Endothelial cell of umbilical vein (primary cell): Measurements from ENCODE around the gene SSX7. TPM values are rescaled to one million over a fixed set of nuclear protein-coding genes. Genes with fewer than 3 reads are reported as not detected.

Source experiments
- polyA plus RNA-seq, 4 experiments: library from polyadenylated mRNA; depleted of rRNA in 3 of 4; stranded (reverse) in 3 of 4; unstranded in 1 of 4; fragments of >200 nt; gene quantifications; 2 replicates each; pipeline versions ENCODE4 v1.2.1 to v1.2.3, GENCODE V29; 2011 to 2012; ENCODE audit warnings: missing spikeins in 1 of 4
- small RNA-seq: library from RNA; depleted of rRNA; stranded (forward); fragments of <200 nt; gene quantifications from one replicate; pipeline ENCODE3, GENCODE V24; 2012; ENCODE audit warnings: low replicate concordance, low read depth; ENCODE audit not compliant: insufficient read depth, insufficient read length
- total RNA-seq: library from RNA; stranded (reverse); gene quantifications from 2 replicates; pipeline ENCODE4 v1.2.3, GENCODE V29; 2021

SSX7 gene
- total and polyA plus RNA-seq, 2 donors (not counting 3 experiments of a cell fraction or from before 2014, with no cell fraction given): not detected

Small RNA genes lying within 50 kb of the gene (small RNA-seq; reads per million reads assigned to genes)
- gene AL450023.3: not detected
- not detected for gene RNA5SP504

Other genes with a start within 250 kb of the SSX7 start
- not detected in 2 replicates for gene XAGE1A, start 159.1 kb downstream of the SSX7 start, total RNA-seq
- gene XAGE1A, start 159.1 kb downstream of the SSX7 start, polyA plus RNA-seq: not detected in 2 replicates
- gene XAGE1B, start 137.8 kb downstream of the SSX7 start, total RNA-seq: not detected in 2 replicates
- gene XAGE1B, start 137.8 kb downstream of the SSX7 start, polyA plus RNA-seq: not detected in 2 replicates
- not detected in 2 replicates for gene SSX2, start 52.3 kb upstream of the SSX7 start, total RNA-seq
- not detected in 2 replicates for gene SSX2, start 52.3 kb upstream of the SSX7 start, polyA plus RNA-seq
- not detected in 2 replicates for gene SSX2B, start 96.4 kb upstream of the SSX7 start, total RNA-seq
- gene SSX2B, start 96.4 kb upstream of the SSX7 start, polyA plus RNA-seq: not detected in 2 replicates
- gene SPANXN5, start 142.5 kb upstream of the SSX7 start, total RNA-seq: not detected in 2 replicates
- gene SPANXN5, start 142.5 kb upstream of the SSX7 start, polyA plus RNA-seq: not detected in 2 replicates
- not detected in 2 replicates for gene XAGE5, start 156.4 kb upstream of the SSX7 start, total RNA-seq
- gene XAGE5, start 156.4 kb upstream of the SSX7 start, polyA plus RNA-seq: not detected in 2 replicates
- not detected in 2 replicates for gene XAGE3, start 213.2 kb upstream of the SSX7 start, total RNA-seq
- gene XAGE3, start 213.2 kb upstream of the SSX7 start, polyA plus RNA-seq: not detected in 2 replicates
- gene FAM156B, start 242.4 kb upstream of the SSX7 start, total RNA-seq: 10.8 and 16.7 TPM in 2 replicates
- 33.9 and 35.4 TPM in 2 replicates for gene FAM156B, start 242.4 kb upstream of the SSX7 start, polyA plus RNA-seq